ENCODE data around the gene OR1I1. TPM values are rescaled to one million over a fixed set of nuclear protein-coding genes. Genes with fewer than 3 reads are reported as not detected.

Gene OR1I1
- total RNA-seq, 1 donor from 2014 or later = not detected

GRCh38 chr19:15128162-15128770, 46.3 kb downstream of the OR1I1 start:
- DNase-seq (no peak), ATAC-seq (ENCODE audit: poor library complexity) (no peak)
- intact Hi-C loops (cut with DNase I) = no loop called here

GRCh38 chr19:15129856-15130585, 48.0 kb downstream of the OR1I1 start:
- intact Hi-C loops (cut with DNase I) = no loop called here
- ATAC-seq (ENCODE audit: poor library complexity) (no peak), DNase-seq (no peak)

- ATAC-seq (ENCODE audit: poor library complexity) = no peak
- intact Hi-C loops (cut with DNase I) = no loop called here
- DNase-seq = no peak
Measured at GRCh38 chr19:15136234-15136954, 54.4 kb downstream of the OR1I1 start.

GRCh38 chr19:15137777-15138176, 55.8 kb downstream of the OR1I1 start:
- no peak for ATAC-seq (ENCODE audit: poor library complexity)
- intact Hi-C loops (cut with DNase I) = no loop called here

GRCh38 chr19:15138427-15138826, 56.4 kb downstream of the OR1I1 start:
- DNase-seq (no peak), ATAC-seq (ENCODE audit: poor library complexity) (no peak)
- intact Hi-C loops (cut with DNase I) = no loop called here

More at GRCh38 chr19:15137777-15138176, 55.8 kb downstream of the OR1I1 start:
- no peak for DNase-seq

GRCh38 chr19:15141143-15141542, 59.1 kb downstream of the OR1I1 start:
- intact Hi-C loops (cut with DNase I) = no loop called here
- ATAC-seq (ENCODE audit: poor library complexity) = no peak
- no peak for DNase-seq

- no peak for ATAC-seq (ENCODE audit: poor library complexity)
- no peak for DNase-seq
- intact Hi-C loops (cut with DNase I) = no loop called here
Measured at GRCh38 chr19:15142313-15142712, 60.3 kb downstream of the OR1I1 start.

Other genes with a start within 250 kb of the OR1I1 start
- not detected for gene OR7A5, start 247.0 kb upstream of the OR1I1 start, total RNA-seq
- not detected for gene OR7C1, start 247.0 kb upstream of the OR1I1 start, total RNA-seq
- not detected for gene OR7A10, start 233.3 kb upstream of the OR1I1 start, total RNA-seq
- gene OR7A17, start 196.1 kb upstream of the OR1I1 start, total RNA-seq = not detected
- gene OR7C2, start 140.7 kb upstream of the OR1I1 start, total RNA-seq = not detected
- not detected for gene SLC1A6, start 102.3 kb upstream of the OR1I1 start, total RNA-seq
- gene CASP14, start 32.7 kb upstream of the OR1I1 start, total RNA-seq = not detected
- gene SYDE1, start 25.2 kb downstream of the OR1I1 start, total RNA-seq = 15.9 TPM
- gene NOTCH3, start 118.8 kb downstream of the OR1I1 start, total RNA-seq = 25.0 TPM
- 0.27 TPM for gene EPHX3, start 150.2 kb downstream of the OR1I1 start, total RNA-seq

All from Right ventricle myocardium superior (tissue), 1 donor.